Stimulated activated CD8-positive, alpha-beta memory T cell treated with anti-CD3 and anti-CD28 coated beads, Interleukin-4, amount 100 ng/mL, for 4 hours (primary cell): Measurements from ENCODE around the gene SGCG.
"Not testable (repeated sequence)": the region's sequence is repeated elsewhere in the genome, so short reads cannot be mapped to it uniquely, and the experiment has no call there.

Source experiments
- DNase-seq, 2 donors: peaks; one replicate each; pipeline ENCODE4 v3.0.0-alpha.2; 2020; ENCODE audit warnings: low read depth in 2 of 2, low spot score in 1 of 2

SGCG gene

GRCh38 chr13:23180711-23181110 is at the start of gene SGCG:
Gene SGCG (plus strand): TSS chr13:23180979. CDS start chr13:23203695, 22,716 bp downstream.
- DNase-seq: no peak

GRCh38 chr13:23134542-23134941 is 46.2 kb upstream of the SGCG start:
- no peak for DNase-seq

DNA sequence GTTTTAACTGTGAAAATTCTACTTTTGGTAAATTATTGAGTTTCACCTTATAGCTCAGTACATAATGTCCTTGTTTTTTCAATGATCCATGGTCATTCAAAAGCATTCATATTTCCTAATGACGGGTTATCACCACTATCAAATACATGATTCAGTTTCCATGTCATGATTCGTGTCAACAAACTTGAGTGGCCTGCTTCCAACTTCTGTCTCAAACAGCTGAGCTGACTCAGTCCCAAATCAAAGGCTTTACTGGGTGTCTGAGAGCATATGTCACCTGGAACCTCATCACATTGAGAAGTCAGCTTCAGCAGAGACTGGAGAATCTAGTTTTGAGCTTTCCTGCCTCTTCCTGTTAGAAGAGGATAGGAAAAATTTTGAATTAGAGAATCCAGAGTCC is 40.3 kb upstream of the SGCG start:
- no peak for DNase-seq

GRCh38 chr13:23141964-23142363 is 38.8 kb upstream of the SGCG start:
- no peak for DNase-seq

GRCh38 chr13:23142607-23143006 is 38.2 kb upstream of the SGCG start:
- not testable (repeated sequence) for DNase-seq

DNA sequence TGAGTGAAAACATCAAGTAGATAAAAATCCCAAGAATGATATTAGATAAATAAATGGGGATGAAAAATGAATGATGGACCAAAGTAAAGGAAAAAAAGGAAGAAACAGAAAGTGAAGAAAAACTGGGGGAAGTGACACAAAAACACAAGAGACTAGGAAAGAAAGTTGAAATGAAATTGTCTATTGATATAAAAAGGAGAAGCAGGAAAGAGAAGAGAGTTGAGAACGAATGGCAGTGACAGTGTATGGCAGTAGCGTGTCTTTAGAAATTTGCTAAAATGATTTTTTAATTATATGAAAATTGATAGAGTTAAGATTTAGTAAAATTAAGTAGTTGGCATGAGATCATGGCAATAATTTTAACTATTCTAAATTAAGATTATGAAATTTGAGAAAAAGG is 36.3 kb upstream of the SGCG start:
- DNase-seq: no peak

DNA sequence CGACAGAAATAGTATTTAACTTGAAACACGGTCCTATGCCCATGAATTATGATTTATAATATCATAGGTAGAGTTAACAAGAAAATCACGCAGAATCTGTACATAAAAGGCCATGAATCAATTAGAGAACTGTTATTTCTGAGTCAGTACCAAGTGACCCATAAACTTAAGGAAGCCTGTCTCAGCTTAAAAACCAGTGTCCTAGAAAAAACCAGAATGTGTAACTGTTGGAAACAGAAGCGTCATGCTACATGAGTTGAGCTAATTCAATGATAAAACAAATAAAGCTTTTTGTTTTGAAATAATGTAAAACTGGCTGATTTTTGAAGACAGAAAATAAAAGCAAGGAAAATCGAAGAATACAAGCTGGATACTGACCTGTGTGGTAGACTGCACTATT is 34.8 kb upstream of the SGCG start:
- no peak for DNase-seq

DNA sequence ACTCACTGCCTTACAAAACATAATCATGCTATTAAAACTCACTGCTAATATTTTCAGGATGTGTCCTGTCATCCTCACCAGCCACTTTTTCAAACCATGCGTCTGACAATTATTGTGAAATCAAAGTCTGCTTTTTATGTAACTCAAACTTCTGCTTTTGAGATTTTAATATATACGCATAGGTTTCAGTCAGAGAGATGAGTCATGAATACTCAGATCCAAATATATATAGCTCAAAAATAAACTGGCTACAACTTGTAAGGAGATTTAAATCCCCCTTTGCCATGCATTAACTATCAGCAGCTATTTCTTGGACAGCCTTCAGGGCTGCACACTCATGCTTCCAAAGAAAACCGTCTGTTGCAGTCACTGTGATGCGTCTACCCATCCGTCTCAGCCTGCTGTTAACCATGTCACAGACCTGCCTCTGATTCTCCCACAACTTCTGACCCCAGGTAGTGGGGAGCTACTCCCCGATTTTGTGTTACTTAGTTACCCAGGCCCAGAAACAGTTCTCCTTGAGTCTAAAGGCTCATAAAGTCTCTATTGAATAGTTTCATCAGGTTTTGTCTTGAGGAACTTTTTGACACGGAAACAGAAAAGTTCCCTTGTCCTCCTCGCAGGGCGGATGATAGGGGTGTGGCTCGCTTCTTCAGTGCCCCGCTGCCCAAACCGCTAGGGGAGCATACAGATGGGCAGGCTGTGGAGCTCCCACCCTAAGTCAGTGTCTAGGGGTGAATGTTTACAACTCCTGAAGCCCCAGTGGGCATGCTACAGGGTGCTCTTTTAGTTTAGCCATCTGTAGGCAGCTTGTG is 33.8 kb upstream of the SGCG start:
- DNase-seq: no peak

- no peak for DNase-seq
Measured at GRCh38 chr13:23147827-23148226, 33.0 kb upstream of the SGCG start.

DNA sequence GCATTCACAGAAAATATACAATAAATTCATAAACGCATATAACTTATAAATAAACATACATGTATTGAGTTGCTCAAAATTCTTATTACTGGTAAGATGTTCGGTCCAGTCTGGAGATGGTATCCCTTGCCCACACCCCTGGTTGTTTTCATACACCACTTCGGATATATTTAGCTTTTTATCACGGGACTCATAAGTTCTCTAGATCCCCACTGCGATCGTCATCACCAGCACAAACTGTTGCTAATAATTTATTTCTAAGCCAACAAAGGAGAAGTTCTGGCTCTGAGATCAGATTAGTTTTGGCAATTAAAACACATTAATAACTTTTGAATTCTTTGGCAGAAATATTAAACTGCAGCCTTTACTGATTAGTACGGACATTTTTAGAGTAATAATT is 23.0 kb upstream of the SGCG start:
- DNase-seq: no peak

GRCh38 chr13:23159205-23159759 is 21.5 kb upstream of the SGCG start:
- no peak for DNase-seq

- DNase-seq: no peak
Measured at GRCh38 chr13:23159760-23160637, 20.8 kb upstream of the SGCG start.

GRCh38 chr13:23160638-23161480 is 19.9 kb upstream of the SGCG start:
- no peak for DNase-seq

DNA sequence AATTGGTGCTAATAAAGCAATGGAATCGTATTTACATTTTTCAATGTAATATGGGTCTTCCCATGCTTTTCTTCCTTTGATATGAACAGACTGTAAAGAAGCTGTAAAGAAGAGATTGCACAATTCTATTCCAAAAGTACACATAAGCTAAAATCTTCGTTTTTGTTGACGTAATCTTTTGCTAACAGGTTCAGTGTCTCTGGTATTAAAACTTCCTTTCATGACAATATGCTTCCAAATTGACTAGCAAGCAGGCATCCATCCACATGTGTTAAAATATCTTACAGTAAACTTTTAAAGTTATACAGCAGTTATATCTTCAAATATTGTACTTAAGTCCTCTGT is 19.3 kb upstream of the SGCG start:
- DNase-seq: no peak

GRCh38 chr13:23175920-23176319 is 4.9 kb upstream of the SGCG start:
- no peak for DNase-seq

- no peak for DNase-seq
Measured at GRCh38 chr13:23182142-23182541, 1.4 kb downstream of the SGCG start.

- no peak for DNase-seq
Measured at GRCh38 chr13:23183292-23183691, 2.5 kb downstream of the SGCG start.

GRCh38 chr13:23185542-23185941 is 4.8 kb downstream of the SGCG start:
- no peak for DNase-seq

DNA sequence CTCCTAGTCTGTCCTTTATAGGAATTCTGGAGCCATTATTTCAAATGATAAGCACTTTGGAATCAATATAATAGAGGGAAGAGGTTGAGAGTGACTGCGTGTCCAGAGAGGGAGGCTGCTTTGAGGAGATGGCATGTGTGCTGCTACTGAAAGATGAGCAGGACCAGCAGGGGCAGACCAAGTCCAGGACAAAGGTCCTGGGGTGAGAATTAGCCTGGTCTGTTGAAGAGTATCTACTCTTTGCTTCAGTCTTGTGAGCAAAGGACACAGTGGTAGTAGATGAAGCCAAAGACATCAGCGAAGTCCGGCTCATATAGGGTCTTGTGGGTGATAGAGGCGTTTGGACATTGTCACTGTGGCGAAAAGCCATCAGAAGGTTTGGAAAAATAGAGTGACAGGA is 21.1 kb downstream of the SGCG start:
- no peak for DNase-seq

DNA sequence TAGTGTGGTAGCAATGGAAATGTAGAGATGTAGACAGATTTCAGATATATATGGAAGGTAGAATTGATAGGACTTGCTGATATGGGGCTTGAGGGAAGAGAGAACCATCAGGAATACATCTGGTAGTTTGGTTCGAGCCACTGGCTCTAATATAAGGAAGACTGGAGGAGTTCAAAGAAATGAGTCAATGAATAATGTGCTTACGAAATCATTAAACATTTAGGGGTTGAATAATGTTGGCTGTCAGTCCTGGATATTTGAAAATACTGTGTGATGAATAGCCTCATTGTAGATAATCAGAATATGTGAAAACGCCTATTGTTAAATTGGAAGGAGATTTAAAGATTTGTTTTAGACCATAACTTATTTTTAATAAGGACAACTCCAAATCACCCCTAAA is 21.6 kb downstream of the SGCG start:
- DNase-seq: no peak

DNA sequence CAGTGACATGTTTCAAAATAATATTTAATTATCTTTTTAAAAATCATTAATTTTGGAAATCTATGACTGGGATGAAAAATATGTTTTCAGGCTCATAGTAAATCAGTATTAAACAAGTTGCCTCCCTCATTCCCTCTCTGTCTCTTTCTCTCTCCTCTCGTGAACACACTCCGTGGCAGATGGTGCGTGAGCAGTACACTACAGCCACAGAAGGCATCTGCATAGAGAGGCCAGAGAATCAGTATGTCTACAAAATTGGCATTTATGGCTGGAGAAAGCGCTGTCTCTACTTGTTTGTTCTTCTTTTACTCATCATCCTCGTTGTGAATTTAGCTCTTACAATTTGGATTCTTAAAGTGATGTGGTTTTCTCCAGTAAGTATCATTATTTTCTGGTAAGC is 22.7 kb downstream of the SGCG start:
- no peak for DNase-seq
